GM12873 (cell line): ENCODE data around the gene RABGAP1L.

Experiments used
- TF ChIP-seq, protein P1 (sequence below): IDR thresholded peaks from 2 replicates; pipeline ENCODE4 v1.5.1; 2012; ENCODE audit warnings: low read depth, mild to moderate bottlenecking, moderate library complexity, low read length, control low read depth; ENCODE audit not compliant: insufficient read depth; ENCODE audit errors: missing control alignments

RABGAP1L gene

GRCh38 chr1:174768949-174769348, 609.6 kb downstream of the RABGAP1L start:
- TF ChIP-seq, protein P1, sequence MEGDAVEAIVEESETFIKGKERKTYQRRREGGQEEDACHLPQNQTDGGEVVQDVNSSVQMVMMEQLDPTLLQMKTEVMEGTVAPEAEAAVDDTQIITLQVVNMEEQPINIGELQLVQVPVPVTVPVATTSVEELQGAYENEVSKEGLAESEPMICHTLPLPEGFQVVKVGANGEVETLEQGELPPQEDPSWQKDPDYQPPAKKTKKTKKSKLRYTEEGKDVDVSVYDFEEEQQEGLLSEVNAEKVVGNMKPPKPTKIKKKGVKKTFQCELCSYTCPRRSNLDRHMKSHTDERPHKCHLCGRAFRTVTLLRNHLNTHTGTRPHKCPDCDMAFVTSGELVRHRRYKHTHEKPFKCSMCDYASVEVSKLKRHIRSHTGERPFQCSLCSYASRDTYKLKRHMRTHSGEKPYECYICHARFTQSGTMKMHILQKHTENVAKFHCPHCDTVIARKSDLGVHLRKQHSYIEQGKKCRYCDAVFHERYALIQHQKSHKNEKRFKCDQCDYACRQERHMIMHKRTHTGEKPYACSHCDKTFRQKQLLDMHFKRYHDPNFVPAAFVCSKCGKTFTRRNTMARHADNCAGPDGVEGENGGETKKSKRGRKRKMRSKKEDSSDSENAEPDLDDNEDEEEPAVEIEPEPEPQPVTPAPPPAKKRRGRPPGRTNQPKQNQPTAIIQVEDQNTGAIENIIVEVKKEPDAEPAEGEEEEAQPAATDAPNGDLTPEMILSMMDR = no peak

DNA sequence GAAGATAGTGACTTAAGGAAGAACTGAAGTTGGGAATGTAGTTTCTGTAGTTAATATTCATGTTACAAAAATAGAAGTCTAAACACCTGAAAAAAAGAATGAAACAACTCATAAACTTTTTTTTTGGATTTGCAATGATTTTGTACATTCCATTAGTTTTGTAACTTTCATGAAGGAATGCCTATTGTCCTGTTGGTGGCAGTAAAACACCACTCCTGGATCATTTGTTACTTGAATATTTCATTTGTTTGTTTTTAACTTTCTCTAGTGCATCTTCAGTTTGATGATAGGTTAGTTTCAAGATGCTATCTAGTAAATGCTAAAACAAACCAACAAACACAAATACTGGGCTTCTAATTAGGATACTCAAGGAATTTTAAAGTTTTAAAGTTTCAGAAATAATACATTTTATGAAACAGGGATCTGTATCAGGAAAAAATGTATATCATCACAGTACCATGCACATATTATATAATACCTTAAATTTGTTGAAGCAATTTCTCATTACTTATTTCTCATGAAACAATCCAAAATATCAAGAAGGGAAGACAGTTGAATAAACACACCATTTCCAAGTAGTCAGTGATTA, 610.7 kb downstream of the RABGAP1L start:
- TF ChIP-seq, protein P1 = peak; percentile 47

DNA sequence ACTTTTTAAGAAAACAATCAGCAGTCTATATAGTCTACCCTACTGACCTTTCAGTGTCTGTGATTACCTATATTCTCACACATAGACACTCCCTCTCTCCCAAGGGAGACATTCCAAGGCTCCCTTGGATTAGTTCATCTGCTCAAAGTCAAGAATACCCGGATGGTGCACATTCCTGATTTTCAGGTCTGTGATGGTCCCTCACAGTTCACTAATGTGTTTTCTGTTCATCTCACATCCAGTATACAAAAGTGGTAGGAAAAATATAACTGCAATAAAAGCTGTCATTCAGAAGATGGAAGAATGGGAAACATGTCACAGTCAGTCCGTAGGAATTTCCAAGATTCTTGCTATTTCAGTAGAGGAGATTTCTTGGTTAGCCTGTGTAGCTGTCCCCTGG, 616.3 kb downstream of the RABGAP1L start:
- TF ChIP-seq, protein P1 = no peak

GRCh38 chr1:174777262-174777661, 617.9 kb downstream of the RABGAP1L start:
- TF ChIP-seq, protein P1 = no peak

DNA sequence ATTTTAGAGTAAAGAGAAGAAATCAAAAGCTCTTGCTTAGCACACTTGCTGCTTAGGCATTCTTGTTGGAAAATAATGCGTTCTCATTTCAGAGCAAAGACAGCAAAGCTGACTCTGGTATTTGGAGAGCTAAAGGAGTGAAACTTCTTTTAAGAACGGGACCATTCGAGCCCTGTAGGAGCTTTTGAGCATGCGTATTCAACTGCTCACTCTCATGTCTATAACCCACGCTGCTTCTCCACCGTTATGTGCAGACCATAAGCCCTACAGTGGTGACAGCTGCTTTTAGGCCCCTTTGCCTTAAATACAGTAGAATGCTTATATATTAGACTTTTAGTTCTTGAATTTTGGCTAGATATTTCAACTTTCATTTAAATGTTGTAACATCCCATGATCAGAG, 626.2 kb downstream of the RABGAP1L start:
- TF ChIP-seq, protein P1 = no peak

- TF ChIP-seq, protein P1 = no peak
Measured at GRCh38 chr1:174786358-174786757, 627.0 kb downstream of the RABGAP1L start.

- TF ChIP-seq, protein P1 = no peak
Measured at GRCh38 chr1:174786760-174787159, 627.4 kb downstream of the RABGAP1L start.
